Activated CD4-positive, alpha-beta T cell treated with anti-CD3 and anti-CD28 coated beads for 48 hours (primary cell): ENCODE measurements around the gene ZBTB17.
"Not testable (repeated sequence)": the region's sequence is repeated elsewhere in the genome, so short reads cannot be mapped to it uniquely, and the experiment has no call there.

Source experiments
- DNase-seq: peaks from one replicate; pipeline ENCODE4 v3.0.0-alpha.2; 2020

Gene ZBTB17

DNA sequence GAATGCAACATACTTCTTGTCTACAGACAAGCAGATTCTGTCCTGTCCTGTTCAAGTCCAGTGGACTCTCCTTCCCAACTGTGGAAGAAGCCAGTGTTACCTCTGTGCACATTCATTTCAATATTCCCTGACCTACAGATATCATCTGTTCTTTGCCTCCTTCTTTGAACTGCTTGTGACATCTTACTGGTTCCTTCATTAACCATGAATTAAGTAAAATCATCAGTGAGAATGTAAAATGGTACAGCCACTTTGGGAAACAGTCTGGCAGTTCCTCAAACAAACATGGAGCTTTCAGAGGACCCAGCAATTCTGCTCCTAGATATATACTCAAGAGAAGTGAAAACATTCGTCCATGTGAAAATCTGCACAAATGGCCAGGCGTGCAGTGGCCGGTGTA is 34.9 kb upstream of the ZBTB17 start:
- no peak for DNase-seq

DNA sequence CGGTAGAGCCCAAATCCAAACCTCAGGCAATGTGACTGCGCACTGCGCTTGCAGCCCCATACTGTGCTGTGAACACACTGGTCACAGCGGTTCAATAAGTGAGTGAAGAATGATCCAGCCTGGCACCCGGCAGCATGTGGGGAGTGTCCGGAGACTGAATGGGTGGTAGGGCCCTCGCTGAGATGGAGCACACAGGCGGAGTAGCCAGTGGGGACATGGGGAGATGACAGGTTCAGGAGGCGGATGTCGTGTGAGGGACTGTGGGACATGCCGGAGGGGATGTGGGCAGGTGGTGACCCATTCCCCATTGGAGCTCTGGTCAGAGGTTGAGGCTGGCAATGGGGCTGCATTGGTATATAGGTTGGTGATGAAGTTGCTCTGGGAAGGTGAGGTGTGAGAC is 33.8 kb upstream of the ZBTB17 start:
- no peak for DNase-seq

- DNase-seq, result peak; percentile 83
Measured at GRCh38 chr1:16009030-16009460, 33.1 kb upstream of the ZBTB17 start.

GRCh38 chr1:16007671-16008341 is 31.9 kb upstream of the ZBTB17 start:
- no peak for DNase-seq

DNA sequence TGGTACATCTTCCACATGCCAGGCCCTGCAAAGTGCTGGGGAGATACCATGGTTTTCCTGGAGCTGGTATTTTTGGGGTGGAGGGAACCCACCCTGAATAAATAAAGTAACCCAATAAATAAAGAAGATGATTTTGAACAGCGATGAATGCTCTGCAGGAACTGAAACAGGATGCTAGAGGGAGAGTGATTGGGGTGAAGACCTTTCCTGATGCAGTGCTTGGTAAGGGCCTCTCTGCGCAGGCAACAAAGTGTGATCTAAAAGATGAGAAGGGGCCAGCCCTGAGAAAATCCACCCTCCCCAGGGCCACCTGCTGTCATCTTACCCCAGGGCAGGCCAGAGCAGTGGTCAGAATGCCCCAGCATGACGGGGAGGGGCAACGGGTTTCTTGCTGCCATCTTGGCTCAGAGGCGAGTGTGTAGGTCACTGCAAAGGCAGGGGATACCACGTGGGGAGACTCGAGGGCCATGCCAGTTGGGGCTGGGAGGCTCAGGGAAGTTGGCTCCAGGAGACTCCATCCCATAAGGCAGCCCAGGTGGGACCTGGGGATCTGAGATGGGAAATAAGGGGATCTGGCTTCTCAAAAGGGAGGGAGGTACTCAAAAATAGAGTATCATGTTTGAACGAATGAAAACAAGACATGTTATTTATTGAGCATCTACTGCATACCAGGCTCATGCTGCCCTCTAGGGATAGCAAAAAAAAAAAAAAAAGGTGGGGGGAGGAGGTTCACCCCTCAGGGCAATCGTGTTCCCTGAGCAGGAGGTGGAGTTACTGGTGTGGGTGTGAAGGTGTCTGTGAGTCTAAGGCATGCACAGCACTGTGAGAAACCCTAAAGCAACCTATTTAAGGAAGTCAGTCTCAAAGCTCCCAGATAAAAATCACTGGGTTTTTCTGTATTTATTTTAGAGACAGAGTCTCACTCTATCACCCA is 30.9 kb upstream of the ZBTB17 start:
- DNase-seq, result peak; percentile 26

DNA sequence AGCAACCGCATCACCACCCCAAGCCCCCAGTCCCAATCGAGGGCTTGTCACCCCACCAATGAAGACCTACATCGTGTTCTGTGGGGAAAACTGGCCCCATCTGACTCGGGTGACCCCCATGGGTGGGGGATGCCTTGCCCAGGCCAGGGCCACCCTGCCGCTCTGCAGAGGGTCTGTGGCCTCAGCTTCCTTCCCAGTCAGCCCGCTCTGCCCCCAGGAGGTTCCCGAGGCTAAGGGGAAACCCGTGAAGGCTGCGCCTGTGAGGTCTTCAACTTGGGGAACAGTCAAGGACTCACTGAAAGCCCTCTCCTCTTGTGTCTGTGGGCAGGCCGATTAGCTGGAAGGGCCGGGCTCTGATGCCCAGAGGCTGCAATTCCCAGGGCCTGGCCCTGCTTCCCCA is 30.1 kb upstream of the ZBTB17 start:
- no peak for DNase-seq

GRCh38 chr1:16005597-16005996 is 29.7 kb upstream of the ZBTB17 start:
- DNase-seq, result no peak

- DNase-seq, result not testable (repeated sequence)
Measured at GRCh38 chr1:16001274-16001673, 25.4 kb upstream of the ZBTB17 start.

DNA sequence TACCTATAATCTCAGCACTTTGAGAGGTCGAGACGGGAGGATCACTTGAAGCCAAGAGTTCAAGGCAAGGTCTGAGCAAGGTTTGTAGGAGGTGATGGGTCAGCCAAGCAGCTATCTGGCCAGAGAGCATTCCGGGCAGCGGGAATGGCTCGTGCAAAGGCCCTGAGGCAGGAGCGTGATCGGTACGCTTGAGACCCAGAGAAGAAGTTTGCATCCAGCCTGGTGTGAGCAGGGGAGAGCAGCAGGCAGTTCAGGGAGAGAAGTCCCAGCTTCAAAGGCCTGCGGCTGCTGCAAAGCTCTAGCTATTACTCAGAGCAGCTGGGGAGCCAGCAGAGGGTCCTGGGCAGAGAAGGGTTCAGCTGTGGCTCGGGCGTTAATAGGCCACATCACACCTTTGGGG is 23.0 kb upstream of the ZBTB17 start:
- DNase-seq, result no peak

DNA sequence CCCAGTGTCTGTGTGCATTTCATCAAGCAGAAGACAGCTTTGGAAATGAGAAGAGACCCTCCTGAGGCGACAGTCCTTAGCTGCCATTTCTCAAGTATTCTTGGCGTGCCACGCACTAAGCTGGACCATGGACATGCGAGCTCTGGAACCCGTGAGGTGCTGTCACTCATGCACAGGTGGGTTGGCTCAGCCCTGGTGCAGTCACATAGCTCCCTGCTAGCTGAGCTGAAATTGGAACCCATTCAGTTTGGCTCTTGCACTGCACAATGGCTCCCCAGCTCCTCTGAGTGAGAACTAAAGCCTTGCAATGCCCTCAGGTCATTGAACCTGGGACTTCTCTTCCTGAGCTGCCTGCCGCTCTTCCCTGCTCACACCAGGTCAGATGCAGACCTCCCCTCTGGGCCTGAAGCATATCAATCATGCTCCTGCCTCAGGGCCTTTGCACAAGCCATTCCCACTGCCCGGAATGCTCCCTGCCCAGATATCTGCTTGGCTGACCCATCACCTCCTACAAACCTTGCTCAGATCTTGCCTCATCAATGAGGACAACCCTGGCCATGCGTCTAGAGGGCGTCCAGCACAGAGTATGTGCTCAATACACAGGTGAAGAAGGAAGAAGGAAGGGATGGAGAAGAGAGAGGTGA is 21.9 kb upstream of the ZBTB17 start:
- DNase-seq, result no peak

GRCh38 chr1:15997076-15997585 is 21.2 kb upstream of the ZBTB17 start:
- no peak for DNase-seq

DNA sequence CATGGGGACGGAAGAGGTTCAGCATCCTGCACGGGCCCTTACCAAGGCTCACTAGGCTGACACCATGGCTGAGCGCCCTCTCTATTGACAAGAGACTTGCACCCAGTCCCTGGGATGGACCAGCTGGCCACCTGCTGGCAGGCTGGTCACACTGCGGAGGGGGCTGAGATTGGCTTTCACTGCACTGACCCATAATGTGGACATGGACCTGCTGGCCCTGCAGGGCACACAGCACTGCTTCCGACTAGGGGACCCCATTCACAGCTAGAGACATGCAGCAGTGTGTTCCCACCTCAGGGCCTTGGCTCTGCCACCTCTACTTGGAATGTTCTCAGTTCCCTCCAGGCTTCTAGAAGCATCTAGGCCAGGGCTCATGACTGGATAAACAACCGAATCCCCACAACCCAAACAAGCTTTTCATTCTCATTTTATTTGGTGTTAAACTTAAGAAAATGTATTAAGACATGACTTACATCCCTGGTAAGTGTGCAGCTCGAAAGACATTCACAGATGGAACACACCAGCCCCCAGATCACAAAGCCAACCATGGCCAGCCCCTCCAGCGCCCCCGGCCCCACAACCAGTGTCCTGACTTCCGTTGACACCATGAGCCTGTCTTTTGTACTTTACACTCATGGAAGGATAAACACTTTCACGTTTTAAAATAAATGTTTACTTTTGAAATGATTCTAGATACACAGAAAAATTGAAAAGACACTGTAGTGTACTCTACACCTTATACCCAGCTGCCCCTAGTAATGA is 18.9 kb upstream of the ZBTB17 start:
- DNase-seq, result peak; percentile 68

DNA sequence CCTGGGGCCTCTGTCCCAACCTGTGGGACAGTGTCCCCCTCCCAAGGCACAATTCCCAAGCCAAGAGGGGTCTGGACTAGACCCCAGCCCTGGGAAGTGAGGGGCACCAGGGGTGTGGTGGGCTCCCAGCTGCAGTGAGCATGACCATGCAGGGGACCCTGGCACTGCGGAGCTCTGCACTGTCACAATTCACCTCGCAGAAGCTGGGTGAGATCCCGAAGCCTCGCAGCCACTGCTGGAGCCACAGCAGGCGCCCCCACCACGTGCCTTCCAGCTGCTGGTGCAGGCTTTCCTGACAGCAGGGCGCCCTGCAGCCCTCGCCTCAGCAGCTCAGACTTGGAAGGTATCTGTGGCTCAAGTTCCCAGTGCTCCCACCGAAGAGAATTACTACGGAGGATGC is 18.2 kb upstream of the ZBTB17 start:
- no peak for DNase-seq

GRCh38 chr1:15993666-15994065 is 17.8 kb upstream of the ZBTB17 start:
- no peak for DNase-seq

- DNase-seq, result no peak
Measured at GRCh38 chr1:15992582-15993500, 16.9 kb upstream of the ZBTB17 start.

DNA sequence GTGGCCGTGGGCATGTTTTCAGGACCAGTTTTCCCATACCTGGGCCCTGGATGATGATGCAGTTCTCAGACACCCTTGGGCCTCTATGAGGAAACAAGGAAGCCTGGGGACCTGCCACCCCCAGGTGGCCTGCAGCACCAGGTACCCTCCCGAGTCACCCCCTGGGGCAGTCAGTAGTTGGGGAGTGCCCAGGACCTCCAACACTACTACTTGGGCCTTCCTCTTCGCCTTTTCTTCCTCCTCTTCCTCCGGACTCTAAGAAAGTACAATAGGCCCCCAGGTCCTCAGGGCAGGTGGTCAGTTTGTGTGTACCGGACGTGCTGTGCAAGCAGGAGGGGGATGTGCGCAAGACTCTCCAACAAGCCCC is 16.3 kb upstream of the ZBTB17 start:
- DNase-seq, result no peak

DNA sequence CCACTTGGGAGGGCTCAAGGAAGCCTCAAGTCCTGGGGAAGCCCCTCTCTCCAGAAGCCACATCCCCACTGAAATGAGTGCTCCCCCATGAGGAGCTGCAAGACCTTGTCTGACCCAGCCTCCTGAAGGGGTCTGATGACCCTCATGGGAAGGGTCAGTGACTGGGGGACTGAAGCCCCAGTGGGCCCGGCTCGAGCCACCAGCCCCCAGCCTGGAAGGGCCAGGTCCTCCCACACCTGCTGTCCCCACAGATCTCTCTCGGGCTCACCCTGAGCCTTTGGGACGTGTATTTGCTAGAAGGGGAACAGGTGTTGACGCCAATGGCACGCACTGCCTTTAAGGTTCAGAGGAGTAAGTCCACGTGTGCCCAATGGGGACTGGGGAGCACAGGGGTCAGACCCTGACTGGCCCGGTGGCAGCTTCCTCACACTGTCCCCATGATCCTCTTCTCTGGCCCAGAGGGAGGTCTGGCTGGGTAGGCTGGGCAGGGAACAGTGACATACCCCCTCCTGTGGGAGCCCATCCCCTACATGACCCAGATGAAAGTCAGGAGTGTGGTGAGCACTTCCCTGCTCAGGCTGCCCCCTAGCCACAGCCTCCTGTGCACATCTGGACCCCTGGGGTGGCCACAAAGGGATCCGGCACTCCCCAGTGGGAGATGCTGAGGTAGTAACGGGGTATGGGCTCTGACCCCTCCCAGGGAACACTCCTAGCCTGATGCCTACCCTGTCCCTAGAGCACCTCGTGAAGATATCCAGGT is 15.7 kb upstream of the ZBTB17 start:
- DNase-seq, result no peak

DNA sequence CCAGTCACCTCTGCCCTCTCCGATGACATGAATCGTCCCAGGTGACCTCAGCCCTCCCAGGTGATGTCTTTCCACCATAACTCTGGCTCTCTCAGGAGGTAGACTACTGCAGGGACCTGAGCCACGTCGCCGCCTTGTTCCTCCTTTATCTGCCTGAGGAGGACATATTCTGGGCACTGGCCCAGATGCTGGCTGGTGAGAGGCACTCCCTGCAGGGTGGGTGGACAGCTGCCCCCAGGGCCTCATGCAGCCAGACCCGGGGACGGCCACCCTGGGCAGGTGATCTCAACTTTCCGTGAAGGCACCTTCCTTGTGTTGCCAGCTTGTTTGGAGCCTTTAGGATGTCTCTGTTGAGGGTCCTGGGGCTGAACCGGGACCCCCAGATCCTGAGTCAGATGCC is 13.9 kb upstream of the ZBTB17 start:
- DNase-seq, result no peak

DNA sequence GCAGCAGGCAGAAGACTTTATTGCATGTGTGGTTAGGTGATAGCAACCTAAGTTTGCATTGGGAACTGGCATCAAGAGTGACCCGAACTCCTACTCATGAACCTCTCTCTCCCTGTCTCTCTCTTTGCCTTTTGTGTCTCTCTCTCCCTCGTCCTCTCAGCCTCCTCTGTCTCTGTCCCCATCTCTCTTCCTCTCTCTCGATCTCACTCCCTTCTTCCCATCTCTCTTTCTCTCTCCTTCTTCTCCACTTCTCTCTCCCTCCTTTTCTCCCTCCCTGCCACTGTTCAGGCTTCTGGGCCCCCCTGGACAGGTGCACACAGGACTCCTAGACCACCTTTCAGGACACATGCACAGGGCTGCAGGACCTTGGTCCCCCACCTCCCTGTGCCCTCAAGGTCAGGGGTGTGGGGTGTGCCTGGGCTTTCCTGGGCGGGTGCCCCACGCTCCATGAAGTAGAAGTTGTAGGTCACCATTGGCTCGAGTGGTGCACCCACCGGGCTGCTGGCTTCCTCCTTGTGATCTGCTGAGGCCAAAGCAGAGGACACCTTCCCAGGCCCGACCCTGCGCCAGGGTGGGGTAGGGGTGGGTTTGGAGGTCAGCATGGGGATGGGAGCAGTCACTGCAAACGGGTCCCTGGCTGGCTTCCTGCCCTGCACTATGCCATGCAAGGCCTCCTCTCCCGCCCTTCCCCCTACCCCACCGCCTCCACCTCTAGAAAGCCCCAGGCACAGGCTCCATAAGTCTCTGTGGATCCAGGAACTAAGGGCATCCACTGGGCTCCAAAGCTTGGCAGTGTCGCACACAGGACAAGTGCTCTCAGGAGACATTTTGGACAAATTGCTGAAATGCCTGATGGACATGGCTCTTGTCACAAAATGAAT is 13.2 kb upstream of the ZBTB17 start:
- DNase-seq, result no peak
